Measurements from ENCODE around the gene MAL.
"Not testable (repeated sequence)": the region's sequence is repeated elsewhere in the genome, so short reads cannot be mapped to it uniquely, and the experiment has no call there.

MAL gene

GRCh38 chr2:95087379-95087778 lies 61.9 kb downstream of the MAL start:
- no peak for TF ChIP-seq CTCF (IDR thresholded peaks at IDR 0.05; ENCODE audit: low read depth, low read length, missing control alignments)
- DNase-seq (ENCODE audit: extremely low read depth, low read depth), result no peak
- no peak overlapping the region for H3K4me3 ChIP-seq (replicated peaks; ENCODE audit: low read depth, low read length)

DNA sequence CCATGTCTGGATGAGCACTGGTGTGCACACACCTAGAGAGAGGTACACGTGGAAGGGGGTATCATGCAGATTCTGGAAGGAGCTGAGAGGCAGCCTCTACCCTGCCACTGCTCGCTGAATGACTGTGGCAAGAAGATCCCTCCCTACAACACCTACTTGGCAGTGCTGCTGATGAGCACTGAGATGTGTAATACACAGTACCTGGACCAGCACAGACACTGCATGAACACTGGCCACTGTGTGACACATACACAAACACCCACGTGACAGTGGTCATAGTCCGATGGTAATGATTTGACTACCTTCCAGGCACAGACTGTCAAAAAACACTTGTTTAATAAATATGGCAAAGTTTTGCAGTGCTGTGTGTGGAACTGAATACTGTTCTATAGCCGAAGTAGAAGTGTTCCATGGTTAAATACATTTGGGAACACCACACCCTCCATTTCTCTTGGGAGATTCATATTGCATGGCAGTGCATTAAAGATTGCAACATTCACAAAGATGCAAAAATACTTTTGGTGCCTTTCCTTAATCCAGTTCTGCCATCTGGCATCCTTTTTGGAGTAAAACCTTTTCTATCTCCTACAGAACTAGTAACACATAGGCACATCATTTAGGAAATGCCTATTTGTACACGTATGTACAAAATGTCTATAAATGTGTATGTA lies 66.5 kb downstream of the MAL start:
- no peak for DNase-seq (ENCODE audit: extremely low read depth, low read depth)
- no peak for TF ChIP-seq CTCF (IDR thresholded peaks at IDR 0.05; ENCODE audit: low read depth, low read length, missing control alignments)
- H3K4me3 ChIP-seq (replicated peaks; ENCODE audit: low read depth, low read length), result no peak overlapping the region

DNA sequence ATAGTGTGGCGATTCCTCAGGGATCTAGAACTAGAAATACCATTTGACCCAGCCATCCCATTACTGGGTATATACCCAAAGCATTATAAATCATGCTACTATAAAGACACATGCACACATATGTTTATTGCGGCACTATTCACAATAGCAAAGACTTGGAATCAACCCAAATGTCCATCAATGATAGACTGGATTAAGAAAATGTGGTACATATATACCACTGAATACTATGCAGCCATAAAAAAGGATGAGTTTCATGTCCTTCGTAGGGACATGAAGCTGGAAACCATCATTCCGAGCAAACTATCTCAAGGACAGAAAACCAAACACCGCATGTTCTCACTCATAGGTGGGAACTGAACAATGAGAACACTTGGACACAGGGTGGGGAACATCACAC lies 72.8 kb downstream of the MAL start:
- H3K4me3 ChIP-seq (replicated peaks; ENCODE audit: low read depth, low read length); DNase-seq (ENCODE audit: extremely low read depth, low read depth): not testable (repeated sequence)

DNA sequence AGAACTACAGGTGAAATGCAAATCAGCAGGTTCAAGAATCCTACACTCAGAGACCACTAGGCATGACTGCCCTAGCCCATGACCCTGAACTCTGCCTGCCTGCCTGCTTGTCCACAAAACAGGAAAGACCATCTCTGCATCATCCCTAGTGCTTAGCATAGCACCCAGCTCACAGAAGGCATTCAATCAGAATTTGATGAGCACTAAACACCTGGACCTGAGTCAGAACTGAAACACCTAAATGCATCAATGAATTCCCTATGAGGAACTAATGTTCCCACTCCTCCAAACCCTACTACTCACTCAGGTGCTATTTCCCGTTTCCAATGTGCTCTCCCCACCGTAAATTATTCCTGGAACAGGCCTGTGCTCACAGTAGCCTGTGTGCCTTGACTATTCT lies 74.4 kb downstream of the MAL start:
- no peak for TF ChIP-seq CTCF (IDR thresholded peaks at IDR 0.05; ENCODE audit: low read depth, low read length, missing control alignments)
- H3K4me3 ChIP-seq (replicated peaks; ENCODE audit: low read depth, low read length), result no peak overlapping the region
- no peak for DNase-seq (ENCODE audit: extremely low read depth, low read depth)
